ENCODE results near the gene GUCY1A1.

The GUCY1A1 gene

DNA sequence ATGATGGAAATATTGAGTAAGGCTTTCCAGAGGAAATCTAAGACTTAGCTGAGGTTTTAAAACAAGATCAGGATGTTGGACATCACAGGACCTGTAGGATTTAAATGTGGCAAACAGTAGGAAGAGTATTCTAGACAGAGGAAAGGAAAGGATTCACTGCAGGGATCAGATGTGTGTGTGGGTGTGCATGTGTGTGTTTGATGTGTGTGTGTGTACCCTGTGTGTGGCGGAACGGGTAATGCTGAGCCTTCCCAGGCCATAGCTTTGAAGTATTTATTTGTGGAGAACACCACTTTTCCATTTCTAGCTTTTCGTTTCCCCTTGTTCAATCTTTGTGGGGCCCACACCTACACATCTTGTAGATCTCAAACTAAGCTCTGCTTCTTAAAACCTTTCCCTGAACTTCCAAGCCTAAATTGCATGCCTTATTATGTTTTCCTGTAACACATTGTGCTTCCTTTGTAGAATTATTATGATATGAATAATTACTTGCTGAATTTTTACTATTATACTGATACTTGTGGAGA is 6.9 kb downstream of the GUCY1A1 start:
- TF ChIP-seq, protein P1, sequence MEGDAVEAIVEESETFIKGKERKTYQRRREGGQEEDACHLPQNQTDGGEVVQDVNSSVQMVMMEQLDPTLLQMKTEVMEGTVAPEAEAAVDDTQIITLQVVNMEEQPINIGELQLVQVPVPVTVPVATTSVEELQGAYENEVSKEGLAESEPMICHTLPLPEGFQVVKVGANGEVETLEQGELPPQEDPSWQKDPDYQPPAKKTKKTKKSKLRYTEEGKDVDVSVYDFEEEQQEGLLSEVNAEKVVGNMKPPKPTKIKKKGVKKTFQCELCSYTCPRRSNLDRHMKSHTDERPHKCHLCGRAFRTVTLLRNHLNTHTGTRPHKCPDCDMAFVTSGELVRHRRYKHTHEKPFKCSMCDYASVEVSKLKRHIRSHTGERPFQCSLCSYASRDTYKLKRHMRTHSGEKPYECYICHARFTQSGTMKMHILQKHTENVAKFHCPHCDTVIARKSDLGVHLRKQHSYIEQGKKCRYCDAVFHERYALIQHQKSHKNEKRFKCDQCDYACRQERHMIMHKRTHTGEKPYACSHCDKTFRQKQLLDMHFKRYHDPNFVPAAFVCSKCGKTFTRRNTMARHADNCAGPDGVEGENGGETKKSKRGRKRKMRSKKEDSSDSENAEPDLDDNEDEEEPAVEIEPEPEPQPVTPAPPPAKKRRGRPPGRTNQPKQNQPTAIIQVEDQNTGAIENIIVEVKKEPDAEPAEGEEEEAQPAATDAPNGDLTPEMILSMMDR (IDR thresholded peaks at IDR 0.05; ENCODE audit: extremely low read depth, missing control alignments) = no peak
- no peak for DNase-seq (ENCODE audit: low spot score)

DNA sequence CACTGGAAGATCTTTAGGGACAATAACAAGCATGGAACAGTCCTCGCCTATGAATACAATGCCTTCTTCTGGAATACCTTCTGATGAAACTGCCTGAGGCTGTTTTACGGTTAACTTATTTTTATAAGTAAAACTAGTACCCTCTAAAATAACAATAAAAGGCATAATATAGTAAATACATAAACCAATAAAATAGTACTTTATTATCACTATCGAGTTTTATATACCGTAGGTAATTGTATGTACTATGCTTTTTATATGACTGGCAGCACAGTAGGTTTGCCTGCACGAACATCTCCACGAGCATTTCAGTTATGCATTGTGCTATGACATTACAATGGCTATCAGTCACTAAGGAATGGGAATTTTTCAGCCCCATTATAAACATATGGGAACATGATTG is 8.0 kb downstream of the GUCY1A1 start:
- DNase-seq (ENCODE audit: low spot score) = no peak
- TF ChIP-seq, protein P1 (IDR thresholded peaks at IDR 0.05; ENCODE audit: extremely low read depth, missing control alignments) = no peak

DNA sequence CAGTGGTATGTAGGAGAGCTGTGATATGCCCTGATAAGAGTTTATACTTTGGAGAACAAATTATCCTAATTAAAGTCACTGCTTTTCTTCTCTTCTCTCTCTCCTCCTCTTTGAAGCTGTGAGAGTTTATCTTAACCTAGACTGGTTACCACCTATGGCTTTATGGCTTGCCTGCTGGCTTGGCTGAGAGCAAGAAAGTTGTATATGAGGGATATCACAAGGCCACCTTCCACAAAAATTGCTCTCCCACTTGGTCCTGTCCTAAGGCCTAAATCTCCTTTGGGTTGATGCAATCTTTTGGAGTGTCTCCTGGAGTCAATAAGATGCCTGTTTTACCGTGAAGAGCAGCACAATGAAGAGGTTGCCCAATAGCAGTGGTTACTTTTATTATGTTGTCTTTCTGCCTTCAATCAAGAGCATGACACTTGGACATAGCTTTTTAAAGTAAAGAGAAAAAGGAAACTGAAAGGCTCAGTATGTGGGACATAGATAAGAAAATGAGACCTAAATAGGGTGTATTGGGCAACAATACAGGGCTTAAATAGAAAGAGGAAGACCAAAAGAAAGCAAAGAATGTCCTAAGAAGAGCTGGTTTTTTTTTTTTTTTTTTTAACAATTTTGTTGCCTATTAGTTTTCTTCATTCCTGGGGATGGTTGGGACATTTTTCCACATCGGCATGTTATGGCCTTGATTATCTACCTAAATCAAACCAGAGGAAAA is 9.2 kb downstream of the GUCY1A1 start:
- peak; percentile 41 for DNase-seq (ENCODE audit: low spot score)

DNA sequence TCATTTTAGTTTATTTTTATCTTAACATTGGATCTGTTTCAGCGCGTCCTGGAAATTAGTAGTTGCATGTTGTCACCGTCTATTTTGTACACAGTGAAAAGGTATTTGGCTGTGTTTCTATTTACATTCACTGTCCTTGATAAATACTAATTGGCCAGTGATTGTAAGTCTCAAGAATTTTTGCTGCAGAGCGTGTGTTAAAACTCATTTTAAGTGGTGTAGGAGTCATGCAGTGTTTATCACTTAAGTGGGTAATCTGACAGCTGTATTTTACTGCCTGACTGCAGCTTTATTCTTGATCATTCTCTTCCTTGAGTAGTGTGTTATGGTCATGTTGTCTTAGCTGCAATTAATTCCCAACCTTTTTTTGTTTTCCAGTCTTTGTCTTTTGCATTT is 9.8 kb downstream of the GUCY1A1 start:
- TF ChIP-seq, protein P1 (IDR thresholded peaks at IDR 0.05; ENCODE audit: extremely low read depth, missing control alignments) = no peak
- DNase-seq (ENCODE audit: low spot score) = no peak

More for the DNA sequence above, 9.2 kb downstream of the GUCY1A1 start:
- TF ChIP-seq, protein P1 (IDR thresholded peaks at IDR 0.05; ENCODE audit: extremely low read depth, missing control alignments) = no peak

DNA sequence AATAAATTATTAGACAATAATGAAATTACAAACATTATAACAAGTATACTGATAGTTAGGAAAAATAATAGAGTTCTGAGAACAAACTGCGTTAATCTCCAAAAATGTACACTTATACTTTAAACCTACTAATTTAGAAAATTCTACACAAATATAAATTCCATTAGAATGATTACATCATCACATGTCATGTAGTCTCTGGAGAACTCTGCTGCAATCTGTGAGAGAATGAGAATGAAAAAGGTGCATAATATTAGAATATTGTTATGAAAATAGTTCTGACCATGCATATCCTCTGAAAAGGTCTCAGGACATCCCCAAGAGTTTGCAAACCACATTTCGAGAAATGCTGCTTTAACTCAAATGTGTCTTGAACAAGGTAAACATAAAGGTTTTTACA is 11.4 kb downstream of the GUCY1A1 start:
- DNase-seq (ENCODE audit: low spot score) = no peak
- TF ChIP-seq, protein P1 (IDR thresholded peaks at IDR 0.05; ENCODE audit: extremely low read depth, missing control alignments) = no peak

DNA sequence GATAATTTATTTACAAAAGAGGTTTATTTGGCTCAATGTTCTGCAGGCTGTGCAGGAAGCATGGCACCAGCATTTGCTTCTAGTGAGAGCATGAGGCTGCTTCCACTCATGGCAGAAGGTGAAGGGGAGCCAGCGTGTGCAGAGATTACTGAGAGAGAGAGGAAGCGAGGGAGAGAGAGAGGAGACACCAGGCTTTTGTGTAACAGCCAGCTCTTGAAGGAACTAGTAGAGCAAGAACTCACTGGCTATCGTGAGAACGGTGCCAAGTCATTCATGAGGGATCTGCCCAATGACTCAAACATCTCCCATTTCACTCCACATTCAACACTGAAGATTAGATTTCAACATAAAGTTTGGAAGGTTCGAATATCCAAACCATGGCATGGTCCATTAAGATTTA is 12.7 kb downstream of the GUCY1A1 start:
- no peak for DNase-seq (ENCODE audit: low spot score)
- TF ChIP-seq, protein P1 (IDR thresholded peaks at IDR 0.05; ENCODE audit: extremely low read depth, missing control alignments) = no peak

DNA sequence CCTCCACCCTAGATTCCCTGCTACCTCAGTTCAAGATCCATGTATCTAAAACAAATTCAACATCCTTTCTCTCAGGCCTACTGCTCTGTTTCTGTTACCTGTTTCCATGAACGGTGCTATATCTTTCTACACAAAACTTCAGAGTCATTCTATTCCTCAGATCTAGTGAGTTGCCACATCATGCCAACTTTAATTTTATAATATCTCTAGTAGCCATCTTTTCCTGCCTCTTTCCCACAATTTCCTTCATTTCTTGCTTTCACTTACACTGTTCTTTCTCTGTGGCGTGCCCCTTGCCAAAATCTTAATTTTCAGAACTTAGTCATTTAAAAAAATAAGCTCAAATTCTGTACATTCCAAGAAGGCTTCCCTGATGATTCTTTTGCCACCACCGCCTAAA is 15.2 kb downstream of the GUCY1A1 start:
- TF ChIP-seq, protein P1 (IDR thresholded peaks at IDR 0.05; ENCODE audit: extremely low read depth, missing control alignments) = no peak
- DNase-seq (ENCODE audit: low spot score) = no peak
